GM18909 (cell line): Measurements from ENCODE around the gene CAMK2N2.
"Not testable (repeated sequence)": the region's sequence is repeated elsewhere in the genome, so short reads cannot be mapped to it uniquely, and the experiment has no call there.

Experiments
- ATAC-seq: cut with Tn5 transposase; IDR thresholded peaks from one replicate; pipeline ENCODE4 v1.9.1; 2021; ENCODE audit warnings: mild to moderate bottlenecking; ENCODE audit not compliant: unreplicated experiment, poor library complexity

CAMK2N2 gene

DNA sequence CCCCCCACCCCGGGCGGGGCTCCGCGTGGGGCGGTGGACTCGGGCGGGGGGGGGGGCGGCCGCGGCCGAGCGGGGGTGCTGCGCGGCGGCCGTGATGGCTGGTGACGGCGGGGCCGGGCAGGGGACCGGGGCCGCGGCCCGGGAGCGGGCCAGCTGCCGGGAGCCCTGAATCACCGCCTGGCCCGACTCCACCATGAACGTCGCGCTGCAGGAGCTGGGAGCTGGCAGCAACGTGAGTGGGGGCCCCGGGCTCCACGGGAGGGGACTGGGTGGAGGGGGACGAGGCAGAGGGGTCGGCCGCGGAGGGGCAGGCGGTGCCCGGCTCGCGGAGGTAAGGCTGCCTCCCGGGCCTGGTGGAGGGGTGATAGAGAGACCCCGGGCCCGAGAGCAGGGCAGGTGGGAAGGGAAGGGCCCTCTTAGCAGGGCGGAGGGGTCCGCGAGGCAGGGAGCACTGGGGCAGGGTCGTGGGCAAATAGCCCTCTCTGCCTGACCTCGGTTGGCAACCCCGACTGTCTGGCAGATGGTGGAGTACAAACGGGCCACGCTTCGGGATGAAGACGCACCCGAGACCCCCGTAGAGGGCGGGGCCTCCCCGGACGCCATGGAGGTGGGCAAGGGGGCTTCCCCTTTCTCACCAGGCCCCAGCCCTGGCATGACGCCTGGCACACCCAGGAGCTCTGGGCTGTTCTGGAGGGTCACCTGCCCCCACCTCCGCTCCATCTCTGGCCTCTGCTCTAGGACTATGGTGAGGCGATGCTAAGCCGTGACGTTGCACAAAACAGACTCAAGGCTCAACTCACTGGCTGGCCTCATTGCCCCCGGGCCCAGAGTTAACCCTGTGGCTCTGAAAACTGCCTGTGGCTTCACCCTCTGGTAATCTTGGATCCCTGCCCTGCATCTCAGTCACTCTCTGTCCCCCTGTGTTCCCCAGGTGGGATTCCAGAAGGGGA is 14.9 kb upstream of the CAMK2N2 start, which contains the start of gene ECE2:
Gene ECE2 (plus strand): TSS at position 62 of the 950 bp plus-strand sequence. CDS start 132 bp downstream, at position 194.
- no peak for ATAC-seq

DNA sequence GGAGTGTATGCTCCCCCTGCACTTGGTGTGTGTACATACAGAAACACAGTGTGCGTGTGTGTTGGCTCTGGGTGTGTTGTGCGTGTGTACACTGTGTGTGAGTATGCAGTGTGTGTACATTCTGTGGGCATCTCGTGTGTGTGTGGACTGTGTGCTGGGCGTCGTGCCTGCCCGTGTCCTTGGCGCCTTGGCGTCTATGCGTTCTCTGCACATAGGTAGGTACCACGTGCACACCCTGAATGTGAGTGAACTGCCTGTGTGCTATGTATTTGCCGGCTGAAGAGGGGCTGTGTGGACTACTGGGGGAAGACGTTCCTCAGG is 14.0 kb upstream of the CAMK2N2 start:
- ATAC-seq, result no peak

DNA sequence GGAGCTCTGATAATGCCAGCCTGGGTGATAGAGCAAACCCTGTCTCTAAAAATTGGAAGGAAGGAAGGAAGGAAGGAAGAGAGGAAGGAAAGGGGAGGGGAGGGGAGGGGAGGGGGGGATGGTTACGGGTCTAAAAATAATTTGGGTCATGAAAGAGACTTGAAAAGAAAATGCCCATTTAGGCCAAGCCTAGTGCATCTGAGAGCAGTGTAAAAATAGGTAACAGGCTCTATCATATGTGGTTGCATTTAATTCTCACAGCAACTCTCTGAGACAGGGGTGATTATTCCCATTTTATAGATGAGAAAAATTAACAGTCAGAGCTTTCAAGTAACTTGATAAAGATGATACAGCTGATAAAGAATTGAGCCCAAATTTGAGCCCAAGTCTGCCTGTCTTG is 10.9 kb upstream of the CAMK2N2 start:
- ATAC-seq, result no peak

DNA sequence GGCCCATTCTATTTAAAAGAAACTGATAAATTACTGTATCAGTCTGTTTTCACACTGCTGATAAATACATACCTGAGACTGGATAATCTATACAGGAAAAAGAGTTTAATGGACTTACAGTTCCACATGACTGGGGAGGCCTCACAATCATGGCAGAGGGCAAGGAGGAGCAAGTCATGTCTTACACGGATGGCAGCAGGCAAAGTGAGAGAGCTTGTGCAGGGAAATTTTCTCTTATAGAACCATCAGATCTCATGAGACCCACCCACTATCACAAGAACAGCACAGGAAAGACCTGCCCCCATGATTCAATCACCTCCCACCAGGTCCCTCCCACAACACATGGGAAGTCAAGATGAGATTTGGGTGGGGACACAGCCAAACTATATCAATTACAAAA is 5.9 kb upstream of the CAMK2N2 start:
- not testable (repeated sequence) for ATAC-seq

DNA sequence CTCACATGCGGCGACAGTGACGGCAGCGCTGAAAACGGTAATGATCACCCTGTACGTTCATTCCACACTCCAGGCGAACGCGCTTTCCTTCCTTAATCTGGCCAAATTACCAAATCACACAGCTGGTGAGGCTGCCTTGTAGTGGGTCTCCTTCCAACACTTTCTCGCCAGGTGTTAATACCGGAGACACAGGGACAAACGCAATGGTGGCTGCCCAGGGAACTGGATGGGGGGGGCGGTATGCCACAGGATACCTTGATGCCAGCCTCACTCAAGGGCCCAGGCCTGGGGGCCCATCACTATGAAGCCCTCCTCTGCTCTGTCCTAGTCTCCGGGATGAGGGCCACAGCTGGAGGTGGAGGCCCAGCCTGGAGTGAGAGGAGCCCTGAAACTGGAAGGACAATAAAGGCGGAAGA is 1.4 kb upstream of the CAMK2N2 start:
- no peak for ATAC-seq

DNA sequence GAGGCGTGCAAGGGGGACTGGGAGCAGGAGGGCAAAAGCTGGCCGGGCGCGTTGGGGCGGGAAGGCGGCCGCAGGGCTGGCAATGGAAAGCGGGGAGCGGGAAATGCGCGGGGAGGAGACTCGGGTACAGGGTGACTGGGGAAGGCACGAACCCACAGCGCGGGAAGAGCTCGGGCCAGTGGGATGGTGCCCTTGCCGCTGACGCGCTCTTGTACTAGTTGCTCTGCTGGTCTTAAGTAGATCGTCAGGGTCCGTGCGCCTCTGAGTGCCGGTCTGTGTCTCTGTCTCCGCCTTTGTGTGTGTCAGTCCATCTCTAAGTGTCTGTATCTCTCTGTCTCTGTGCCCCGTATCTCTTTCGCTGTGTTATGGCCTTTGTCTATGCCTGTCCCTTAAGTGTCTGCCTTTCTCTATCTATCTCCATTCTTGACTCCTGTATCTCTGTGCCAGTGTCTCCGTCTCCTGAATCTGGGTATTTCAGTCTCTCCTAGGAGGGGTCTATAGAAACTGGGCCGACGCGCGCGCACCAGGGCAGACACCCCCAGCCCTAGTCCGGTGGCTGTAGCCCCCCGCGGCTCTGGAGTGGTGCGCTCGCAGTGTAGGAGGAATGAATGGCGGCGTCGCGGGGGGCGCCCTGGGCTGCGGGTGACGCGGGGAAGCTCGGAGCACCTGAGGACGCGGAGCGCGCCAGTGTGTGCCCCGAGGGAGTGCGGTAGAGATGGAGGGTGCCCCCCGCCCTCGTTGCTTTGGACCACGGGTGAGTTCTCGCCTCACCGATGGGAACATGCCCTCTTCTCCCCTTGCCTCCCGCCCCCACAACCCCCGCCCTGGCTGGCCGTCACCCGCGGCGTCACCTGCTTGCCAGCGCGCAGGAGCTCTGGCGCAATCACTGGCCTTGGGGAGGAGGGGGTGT is 756 bp upstream of the CAMK2N2 start:
- ATAC-seq, result no peak

DNA sequence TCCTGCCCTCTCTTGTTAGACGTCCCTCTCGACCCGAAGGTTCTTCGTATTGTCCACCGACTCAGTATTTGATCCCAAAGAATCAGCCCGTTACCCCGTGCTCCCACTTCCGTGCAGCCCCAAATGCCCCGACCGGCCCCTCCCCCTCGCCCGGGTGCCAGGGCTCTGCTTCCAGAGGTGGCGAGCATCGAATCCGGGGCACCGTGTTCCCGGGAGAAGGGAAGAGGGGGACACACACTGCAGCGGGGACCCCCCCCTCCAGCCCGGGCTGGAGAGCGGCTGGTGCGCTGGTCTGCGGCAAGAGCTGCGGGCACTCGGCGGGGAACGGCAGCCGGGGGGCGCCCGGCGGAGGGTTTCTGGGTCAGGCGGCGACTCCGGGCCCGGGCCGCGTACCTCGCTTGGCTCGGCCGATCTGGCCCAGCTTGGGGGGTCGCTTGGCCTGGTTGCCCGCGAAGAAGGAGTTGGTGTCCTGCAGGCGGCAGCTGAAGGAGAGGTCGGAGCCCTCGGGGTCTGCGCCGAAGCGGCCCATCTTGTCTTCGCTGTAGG is 556 bp downstream of the CAMK2N2 start:
- ATAC-seq, result no peak

DNA sequence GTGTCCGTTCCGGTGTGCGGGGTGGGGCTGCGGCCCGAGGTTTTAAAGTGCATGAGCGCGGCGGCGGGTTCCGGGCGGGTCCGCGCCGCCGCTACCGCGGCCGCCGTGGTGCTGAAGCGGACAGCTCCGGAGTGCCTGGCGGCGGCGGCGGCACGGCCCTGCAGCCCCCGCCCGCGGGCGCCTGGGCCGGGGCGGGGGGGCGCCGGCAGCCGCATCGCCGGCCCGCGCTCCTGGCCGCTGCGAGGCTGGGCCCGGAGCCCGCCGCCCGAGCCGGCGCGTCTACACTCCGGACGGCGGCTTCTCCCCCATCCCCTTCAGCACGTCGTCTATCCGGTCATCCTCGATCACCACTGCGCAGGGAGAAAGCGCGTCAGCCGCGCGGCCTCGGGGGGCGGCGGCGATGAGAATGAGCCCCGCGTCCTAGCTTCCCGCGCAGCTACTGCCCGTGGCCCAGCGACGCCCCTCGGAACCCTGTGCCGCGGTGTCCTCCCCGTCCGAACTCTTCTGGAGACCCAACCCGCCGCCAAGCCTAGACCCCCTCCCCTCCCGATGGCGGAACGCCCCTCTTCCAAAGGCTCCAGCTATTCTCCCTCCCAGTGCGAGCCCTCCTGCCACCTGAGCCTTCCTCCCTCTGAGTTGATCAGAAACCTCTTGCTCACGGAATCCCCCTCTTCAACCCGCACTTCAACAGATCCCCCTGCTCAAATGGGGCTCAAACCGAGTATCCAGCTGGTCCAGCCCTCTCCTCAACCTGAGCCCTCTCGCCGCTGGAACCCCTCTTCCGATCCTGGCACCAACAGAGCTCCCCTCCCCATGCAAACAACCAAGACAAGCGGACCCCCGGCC is 1.3 kb downstream of the CAMK2N2 start:
- no peak for ATAC-seq

DNA sequence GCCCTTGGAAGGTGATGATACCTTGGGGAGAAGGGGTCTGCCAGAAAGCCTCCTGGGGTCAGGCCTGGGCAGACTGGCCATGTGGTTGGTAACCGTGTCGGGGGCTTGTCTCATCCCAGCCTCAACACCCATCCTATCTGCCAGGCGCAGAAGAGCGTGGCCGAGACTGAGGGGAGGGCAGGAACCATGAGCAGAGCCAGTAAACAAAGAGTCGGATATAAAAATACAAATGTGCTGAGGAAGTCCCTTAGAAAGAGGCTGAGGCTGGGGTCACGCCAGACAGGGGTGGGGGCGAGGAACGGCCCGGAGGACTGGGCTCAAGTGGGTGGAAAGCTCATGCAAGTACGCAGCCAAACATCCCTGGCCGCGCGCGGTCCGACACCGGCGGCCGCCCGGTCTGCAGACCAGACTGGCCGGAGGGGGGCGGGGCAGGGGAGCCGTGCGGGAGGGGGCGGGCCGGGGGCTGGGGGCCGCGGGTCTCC is 1.9 kb downstream of the CAMK2N2 start:
- no peak for ATAC-seq

DNA sequence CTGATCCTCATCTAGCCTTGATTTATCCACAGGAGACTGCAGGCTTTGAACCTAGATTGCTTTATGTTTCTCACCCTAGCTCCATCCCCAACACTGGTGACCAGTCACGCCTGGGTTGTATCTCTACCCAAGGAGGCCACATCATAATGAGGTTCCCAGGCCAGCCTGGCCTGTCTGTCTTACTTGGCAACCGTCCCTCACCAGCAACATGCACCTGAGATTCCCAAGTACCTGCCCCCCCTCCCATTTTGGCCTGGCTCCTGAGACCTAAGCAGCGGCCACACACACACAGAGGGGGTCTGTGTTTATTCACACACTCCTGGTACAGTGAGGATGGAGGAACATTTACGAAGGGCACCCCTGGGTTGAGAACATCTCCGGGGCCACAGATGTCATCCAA is 2.4 kb downstream of the CAMK2N2 start:
- ATAC-seq, result no peak

DNA sequence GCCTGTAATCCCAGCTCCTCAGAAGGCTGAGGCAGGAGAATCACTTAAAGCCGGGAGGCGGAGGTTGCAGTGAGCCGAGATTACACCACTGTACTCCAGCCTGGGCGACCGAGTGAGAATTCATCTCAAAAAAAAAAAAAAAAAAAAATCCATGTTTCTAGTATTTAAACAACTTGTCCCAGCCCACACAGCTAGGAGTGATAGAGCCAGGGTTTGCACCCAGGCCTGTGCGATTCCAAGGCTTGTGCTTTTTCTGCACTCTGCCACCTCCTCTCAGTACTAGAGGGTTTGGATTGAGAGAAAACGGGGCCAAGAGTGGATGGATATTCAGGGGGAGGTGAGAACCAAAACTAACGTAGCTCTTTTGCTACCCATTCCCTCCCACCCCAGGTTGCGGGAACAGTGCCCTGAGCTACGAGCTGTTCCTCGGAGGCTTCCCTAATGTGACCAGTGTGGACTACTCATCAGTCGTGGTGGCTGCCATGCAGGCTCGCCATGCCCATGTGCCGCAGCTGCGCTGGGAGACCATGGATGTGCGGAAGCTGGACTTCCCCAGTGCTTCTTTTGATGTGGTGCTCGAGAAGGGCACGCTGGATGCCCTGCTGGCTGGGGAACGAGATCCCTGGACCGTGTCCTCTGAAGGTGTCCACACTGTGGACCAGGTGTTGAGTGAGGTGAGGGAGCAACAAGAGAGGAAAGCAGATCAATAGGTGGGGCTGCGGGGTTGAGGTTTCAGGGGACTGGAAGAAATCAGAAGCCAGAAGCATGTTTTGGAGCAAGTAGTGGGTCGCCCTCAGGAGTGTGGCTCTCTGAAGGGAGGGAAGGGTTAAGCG is 4.1 kb downstream of the CAMK2N2 start:
- ATAC-seq, result no peak

DNA sequence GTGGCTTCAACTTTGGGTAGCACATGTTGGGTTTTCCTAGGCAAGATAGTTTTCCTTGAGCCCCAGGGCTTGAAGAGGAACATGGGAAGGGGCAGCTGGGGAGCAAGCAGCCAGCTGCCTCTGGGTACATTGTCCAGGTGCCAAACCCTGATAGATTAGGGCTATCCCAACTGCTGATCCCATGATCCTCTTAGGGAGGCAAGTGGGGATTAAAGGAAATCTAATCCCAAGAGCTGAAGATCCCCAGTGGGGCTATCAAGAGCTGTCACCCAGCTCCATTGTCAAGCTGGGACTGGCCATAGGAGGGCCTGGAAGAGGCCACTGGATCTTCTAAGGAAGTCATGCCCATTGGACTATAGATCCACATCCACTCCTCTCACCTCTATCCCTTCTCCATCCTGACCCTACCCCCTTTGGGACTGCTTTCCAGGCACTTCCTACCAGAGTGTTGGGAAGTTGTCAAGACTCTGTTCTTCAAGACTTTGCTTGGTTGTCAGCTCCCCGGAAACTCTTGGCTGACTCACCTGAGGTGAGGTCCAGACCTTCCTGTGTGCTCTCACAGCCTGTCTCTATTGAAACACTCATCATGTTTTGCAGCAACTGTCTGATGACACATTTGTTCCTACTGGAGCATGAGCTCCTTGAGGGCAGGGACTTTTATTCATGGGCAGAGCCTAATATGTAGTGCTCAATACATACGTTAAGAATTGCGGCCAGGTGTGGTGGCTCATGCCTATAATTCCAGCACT is 5.9 kb downstream of the CAMK2N2 start:
- no peak for ATAC-seq

DNA sequence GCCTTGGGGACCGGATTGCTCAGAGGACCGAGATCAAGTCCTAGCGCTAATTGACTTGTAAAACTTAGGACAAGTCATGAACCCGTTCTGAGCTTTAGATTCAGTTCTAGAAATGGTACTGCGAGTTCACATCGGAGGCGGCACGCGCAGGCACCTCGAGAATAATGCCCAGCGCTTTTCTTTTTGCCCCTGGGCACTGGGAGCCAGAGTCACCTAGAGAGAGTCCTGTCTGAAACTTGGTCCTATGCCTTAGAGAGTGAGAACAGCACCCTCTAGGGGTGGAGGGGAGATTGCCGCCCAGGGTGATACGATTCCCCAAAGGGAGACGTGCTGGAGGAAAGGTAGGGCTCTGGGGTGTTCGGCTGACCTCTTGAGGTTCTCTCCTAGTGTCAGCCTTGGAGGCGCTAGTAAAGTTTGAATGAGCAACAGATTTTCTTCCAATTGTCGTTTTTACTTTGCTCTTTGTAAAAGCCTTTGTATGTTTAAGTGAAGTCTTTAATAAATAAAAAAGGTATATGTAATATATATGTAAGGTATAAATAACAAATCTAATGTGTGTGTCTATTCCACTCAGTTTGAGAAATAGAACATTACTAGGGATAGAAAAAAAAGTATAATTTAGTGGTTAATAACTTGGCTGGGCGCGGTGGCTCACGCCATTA is 11.1 kb downstream of the CAMK2N2 start:
- peak; percentile 72 for ATAC-seq

DNA sequence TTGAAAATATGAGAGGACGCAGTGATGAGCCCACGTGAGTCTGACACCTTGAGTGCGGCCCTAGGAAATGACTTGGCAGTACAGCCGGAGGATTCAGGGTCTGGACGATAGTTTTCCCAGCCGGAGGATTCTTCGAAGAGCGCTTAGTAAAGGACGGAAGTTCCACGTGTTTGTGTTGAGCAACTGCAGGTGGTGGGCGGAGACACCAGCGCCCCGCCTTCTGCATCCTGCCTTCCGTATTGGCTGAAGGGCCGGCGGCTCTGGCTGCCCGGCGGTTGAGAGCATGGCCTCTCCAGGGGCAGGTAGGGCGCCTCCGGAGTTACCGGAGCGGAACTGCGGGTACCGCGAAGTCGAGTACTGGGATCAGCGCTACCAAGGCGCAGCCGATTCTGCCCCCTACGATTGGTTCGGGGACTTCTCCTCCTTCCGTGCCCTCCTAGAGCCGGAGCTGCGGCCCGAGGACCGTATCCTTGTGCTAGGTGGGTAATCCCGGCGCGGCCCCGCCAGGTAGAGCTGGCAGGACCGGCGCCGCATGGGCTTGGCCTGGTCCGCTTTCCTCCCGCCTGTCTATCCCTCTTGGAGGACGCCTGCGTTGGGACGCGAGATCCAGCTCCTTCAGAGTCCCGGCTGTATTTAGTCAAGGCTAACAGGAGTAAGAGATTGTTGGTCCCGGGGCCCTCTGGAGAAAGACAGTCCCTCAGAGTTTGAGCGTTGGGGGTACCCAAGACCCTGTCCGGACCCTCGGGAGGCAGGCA is 11.8 kb downstream of the CAMK2N2 start, which contains the start of gene EEF1AKMT4:
Gene EEF1AKMT4 (plus strand): TSS at position 261 of the 755 bp plus-strand sequence. CDS start 23 bp downstream, at position 284.
- peak; percentile 90 for ATAC-seq

DNA sequence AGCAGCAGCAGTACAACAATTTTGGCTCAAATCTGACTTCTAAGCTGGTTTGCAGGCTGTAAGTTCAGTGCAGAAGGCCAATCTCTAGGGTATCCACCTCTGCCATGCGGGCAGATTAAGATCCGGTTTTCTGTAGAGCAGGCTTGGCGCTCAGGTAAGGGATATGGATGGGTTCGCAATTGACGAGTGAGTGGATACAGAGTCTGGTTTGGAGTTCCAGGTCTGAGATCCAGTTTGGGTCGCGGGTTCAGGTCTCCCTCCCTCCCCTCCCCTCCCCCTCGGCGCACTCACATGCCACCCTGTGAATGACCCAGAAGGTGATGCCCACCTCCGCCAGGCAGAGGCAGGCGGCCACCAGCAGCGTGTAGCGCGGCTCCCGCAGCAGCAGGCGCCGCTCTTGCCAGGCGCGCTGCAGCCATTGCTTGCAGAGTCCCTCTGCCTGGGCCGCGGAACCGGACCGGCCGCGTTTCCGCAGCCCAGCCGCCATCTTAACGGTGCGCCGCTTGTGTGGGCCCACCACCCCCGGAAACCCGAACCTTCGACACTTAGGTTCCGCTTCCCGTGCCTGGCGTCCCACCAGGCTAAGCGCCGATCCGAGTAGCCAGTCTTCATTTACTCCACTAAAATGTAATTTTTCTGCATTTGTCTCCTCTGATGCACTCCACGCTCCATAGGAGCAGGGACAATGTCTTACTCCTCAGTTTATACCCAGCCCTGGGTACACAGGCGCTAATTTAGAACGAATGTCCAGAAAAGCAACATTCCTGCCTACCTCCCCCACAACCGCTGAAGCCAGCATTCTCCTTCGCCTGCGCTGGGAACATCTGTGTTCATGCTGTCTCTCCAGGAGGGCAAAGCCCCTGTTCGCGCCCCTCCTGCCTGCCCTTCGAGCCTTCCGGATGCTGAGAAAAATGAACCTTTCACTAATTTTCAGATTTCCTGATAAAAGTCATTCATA is 12.6 kb downstream of the CAMK2N2 start, which contains the start of gene ALG3:
Gene ALG3 (minus strand): TSS at position 509 of the 958 bp plus-strand sequence. CDS start 22 bp downstream, at position 487.
- ATAC-seq, result peak; percentile 58

DNA sequence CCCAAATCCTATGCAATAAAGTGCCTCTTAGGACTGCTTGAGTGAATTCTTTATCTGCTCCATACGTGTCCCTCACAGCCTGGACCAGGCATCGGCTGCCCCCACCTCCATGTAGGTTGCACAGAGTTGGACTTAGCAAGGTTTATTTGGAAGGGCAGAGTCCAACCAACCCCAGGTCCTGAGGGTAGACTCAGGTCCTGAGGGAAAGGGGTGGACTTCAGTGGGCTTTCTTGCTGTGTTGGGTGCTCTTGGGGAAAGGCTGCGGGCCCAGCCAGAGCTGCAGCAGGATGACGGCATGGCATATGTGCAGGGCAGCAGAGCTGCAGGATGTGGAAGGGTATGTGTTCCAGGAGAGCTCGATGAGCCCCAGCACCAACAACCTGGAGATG is 19.1 kb downstream of the CAMK2N2 start:
- ATAC-seq, result no peak
